ENCODE results near the gene ZXDB.
"Not testable (repeated sequence)": the region's sequence is repeated elsewhere in the genome, so short reads cannot be mapped to it uniquely, and the experiment has no call there.

ZXDB gene

GRCh38 chrX:57592160-57592893, 516 bp downstream of the ZXDB start:
- H3K23ac ChIP-seq (ENCODE audit: low read length); H2AK5ac ChIP-seq (ENCODE audit: low read length); H3K79me2 ChIP-seq (ENCODE audit: control insufficient read depth, insufficient read depth, low read length, poor library complexity); H3K9me3 ChIP-seq (ENCODE audit: insufficient read depth, low read depth, low read length); H2BK12ac ChIP-seq (ENCODE audit: low read length); H3K36me3 ChIP-seq (ENCODE audit: control insufficient read depth in 1 of 2, insufficient read depth in 2 of 2, low read length in 2 of 2); H3K4ac ChIP-seq (ENCODE audit: low read depth, low read length); H3K27me3 ChIP-seq (ENCODE audit: insufficient read depth, low read length); H3K79me1 ChIP-seq (ENCODE audit: low read length); H3K4me1 ChIP-seq (ENCODE audit: control insufficient read depth in 1 of 2, insufficient read depth in 2 of 2, low read length in 2 of 2): not testable (repeated sequence)
- Histone ChIP-seq H3K9ac (ENCODE audit: low read length) (peak overlapping the region; percentile 33), H4K8ac (ENCODE audit: low read depth, low read length) (peak overlapping the region; percentile 91), H3K18ac (ENCODE audit: low read length) (peak overlapping the region; percentile 75), H2BK120ac (ENCODE audit: insufficient read depth, low read length, poor library complexity) (peak overlapping the region; percentile 60), H2AFZ (ENCODE audit: insufficient read depth, low read length, poor library complexity) (peak overlapping the region; percentile 41), H3K4me2 (ENCODE audit: low read length) (peak overlapping the region; percentile 76), H4K12ac (ENCODE audit: low read depth, low read length) (peak overlapping the region; percentile 18), H2BK5ac (ENCODE audit: low read depth, low read length, poor library complexity) (peak overlapping the region; percentile 7), H3K14ac (ENCODE audit: low read length) (peak overlapping the region; percentile 77), H4K91ac (ENCODE audit: low read depth, low read length) (peak overlapping the region; percentile 73), H3K4me3 (ENCODE audit: low read depth, low read length) (peak overlapping the region; percentile 77), H3K27ac (ENCODE audit: low read depth, low read length) (peak overlapping the region; percentile 53)
- DNase-seq, result peak; percentile 8 to 32
- no CpG with 5 or more reads among the region's 84 CpGs for WGBS (ENCODE audit: extremely low coverage, insufficient coverage, insufficient read length)

GRCh38 chrX:57592894-57593215, 1.0 kb downstream of the ZXDB start:
- H4K12ac ChIP-seq (ENCODE audit: low read depth, low read length); H3K4ac ChIP-seq (ENCODE audit: low read depth, low read length); H2BK120ac ChIP-seq (ENCODE audit: insufficient read depth, low read length, poor library complexity); H3K23ac ChIP-seq (ENCODE audit: low read length); H3K4me1 ChIP-seq (ENCODE audit: control insufficient read depth in 1 of 2, insufficient read depth in 2 of 2, low read length in 2 of 2); H3K27me3 ChIP-seq (ENCODE audit: insufficient read depth, low read length); H3K36me3 ChIP-seq (ENCODE audit: control insufficient read depth in 1 of 2, insufficient read depth in 2 of 2, low read length in 2 of 2); H2AFZ ChIP-seq (ENCODE audit: insufficient read depth, low read length, poor library complexity); H3K18ac ChIP-seq (ENCODE audit: low read length); H2BK5ac ChIP-seq (ENCODE audit: low read depth, low read length, poor library complexity); H3K14ac ChIP-seq (ENCODE audit: low read length); H2BK12ac ChIP-seq (ENCODE audit: low read length); H3K79me1 ChIP-seq (ENCODE audit: low read length); H3K9me3 ChIP-seq (ENCODE audit: insufficient read depth, low read depth, low read length); H3K79me2 ChIP-seq (ENCODE audit: control insufficient read depth, insufficient read depth, low read length, poor library complexity); H2AK5ac ChIP-seq (ENCODE audit: low read length); H3K9ac ChIP-seq (ENCODE audit: low read length); H3K27ac ChIP-seq (ENCODE audit: low read depth, low read length); H4K8ac ChIP-seq (ENCODE audit: low read depth, low read length): not testable (repeated sequence)
- DNase-seq, result peak; percentile 13 to 53
- no CpG with 5 or more reads among the region's 15 CpGs for WGBS (ENCODE audit: extremely low coverage, insufficient coverage, insufficient read length)
- peak overlapping the region; percentile 55 for H4K91ac ChIP-seq (ENCODE audit: low read depth, low read length)
- peak overlapping the region; percentile 76 for H3K4me2 ChIP-seq (ENCODE audit: low read length)
- H3K4me3 ChIP-seq (ENCODE audit: low read depth, low read length), result peak overlapping the region; percentile 77

DNA sequence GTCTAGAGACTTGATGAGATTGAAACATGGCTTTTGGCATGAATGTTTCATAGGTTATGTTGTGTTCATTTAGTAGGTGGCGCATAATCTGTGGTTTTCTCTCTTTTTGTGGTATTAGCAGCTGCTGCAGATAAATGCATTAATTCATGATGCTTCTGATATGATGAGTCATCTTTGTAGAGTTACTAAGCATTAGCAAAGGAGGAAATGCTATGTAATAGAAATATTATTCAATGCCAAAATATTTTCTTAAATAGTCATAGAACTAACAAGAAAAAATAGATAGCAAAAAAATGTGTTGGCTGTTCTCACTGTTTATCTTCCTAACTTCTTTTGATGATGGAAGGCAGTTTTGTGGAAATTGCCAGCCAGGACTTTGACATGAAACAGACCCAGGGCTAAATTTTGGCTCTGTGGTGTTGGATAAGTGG, 3.6 kb downstream of the ZXDB start:
- Histone ChIP-seq H2BK12ac (ENCODE audit: low read length) (no peak overlapping the region), H2BK5ac (ENCODE audit: low read depth, low read length, poor library complexity) (no peak overlapping the region), H3K23ac (ENCODE audit: low read length) (no peak overlapping the region), H4K12ac (ENCODE audit: low read depth, low read length) (no peak overlapping the region), H3K4ac (ENCODE audit: low read depth, low read length) (no peak overlapping the region), H3K27ac (ENCODE audit: low read depth, low read length) (no peak overlapping the region), H4K8ac (ENCODE audit: low read depth, low read length) (no peak overlapping the region), H3K4me2 (ENCODE audit: low read length) (no peak overlapping the region), H3K9me3 (ENCODE audit: insufficient read depth, low read depth, low read length) (no peaks in the 10 kb centered on the region), H3K9ac (ENCODE audit: low read length) (no peak overlapping the region), H3K14ac (ENCODE audit: low read length) (no peak overlapping the region), H3K18ac (ENCODE audit: low read length) (no peak overlapping the region), H3K36me3 (ENCODE audit: control insufficient read depth in 1 of 2, insufficient read depth in 2 of 2, low read length in 2 of 2) (no peaks in the 10 kb centered on the region), H2AFZ (ENCODE audit: insufficient read depth, low read length, poor library complexity) (no peak overlapping the region), H3K4me1 (ENCODE audit: control insufficient read depth in 1 of 2, insufficient read depth in 2 of 2, low read length in 2 of 2) (no peaks in the 10 kb centered on the region), H3K79me2 (ENCODE audit: control insufficient read depth, insufficient read depth, low read length, poor library complexity) (no peaks in the 10 kb centered on the region), H4K91ac (ENCODE audit: low read depth, low read length) (no peak overlapping the region), H3K4me3 (ENCODE audit: low read depth, low read length) (no peak overlapping the region), H2AK5ac (ENCODE audit: low read length) (no peak overlapping the region), H3K79me1 (ENCODE audit: low read length) (no peaks in the 10 kb centered on the region), H3K27me3 (ENCODE audit: insufficient read depth, low read length) (no peaks in the 10 kb centered on the region), H2BK120ac (ENCODE audit: insufficient read depth, low read length, poor library complexity) (no peak overlapping the region)
- DNase-seq, result peak; percentile 6 to 54
- WGBS (ENCODE audit: extremely low coverage, insufficient coverage, insufficient read length), result no CpG with 5 or more reads among the region's 1 CpG

DNA sequence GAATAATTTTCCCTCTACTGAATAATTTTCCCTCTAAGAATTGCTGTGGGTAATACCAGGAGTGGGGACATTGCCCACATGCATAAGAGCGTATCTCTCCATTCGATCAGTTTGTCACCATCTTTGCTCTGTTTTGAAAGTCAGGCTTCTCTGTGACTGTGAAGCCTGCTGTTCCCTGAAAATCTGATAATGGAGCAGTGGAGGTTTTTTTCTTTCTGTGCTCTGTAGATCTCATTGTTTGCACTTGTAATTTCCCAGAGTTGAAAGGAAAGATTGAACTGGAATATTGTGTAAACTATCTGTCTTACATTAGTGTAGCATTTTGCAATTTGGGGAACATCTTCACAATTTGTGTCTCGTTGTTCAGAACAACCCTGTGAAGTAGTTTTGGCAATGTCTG, 4.3 kb downstream of the ZXDB start:
- Histone ChIP-seq H3K79me1 (ENCODE audit: low read length) (no peaks in the 10 kb centered on the region), H3K4me2 (ENCODE audit: low read length) (no peak overlapping the region), H2BK5ac (ENCODE audit: low read depth, low read length, poor library complexity) (no peak overlapping the region), H2BK12ac (ENCODE audit: low read length) (no peak overlapping the region), H3K18ac (ENCODE audit: low read length) (no peak overlapping the region), H3K27ac (ENCODE audit: low read depth, low read length) (no peak overlapping the region), H3K27me3 (ENCODE audit: insufficient read depth, low read length) (no peaks in the 10 kb centered on the region), H3K4ac (ENCODE audit: low read depth, low read length) (no peak overlapping the region), H3K23ac (ENCODE audit: low read length) (no peak overlapping the region), H3K79me2 (ENCODE audit: control insufficient read depth, insufficient read depth, low read length, poor library complexity) (no peaks in the 10 kb centered on the region), H3K4me1 (ENCODE audit: control insufficient read depth in 1 of 2, insufficient read depth in 2 of 2, low read length in 2 of 2) (no peaks in the 10 kb centered on the region), H3K14ac (ENCODE audit: low read length) (no peak overlapping the region), H2AK5ac (ENCODE audit: low read length) (no peak overlapping the region), H3K4me3 (ENCODE audit: low read depth, low read length) (no peak overlapping the region), H2AFZ (ENCODE audit: insufficient read depth, low read length, poor library complexity) (no peak overlapping the region), H4K8ac (ENCODE audit: low read depth, low read length) (no peak overlapping the region), H4K12ac (ENCODE audit: low read depth, low read length) (no peak overlapping the region), H3K9ac (ENCODE audit: low read length) (no peak overlapping the region), H3K36me3 (ENCODE audit: control insufficient read depth in 1 of 2, insufficient read depth in 2 of 2, low read length in 2 of 2) (no peaks in the 10 kb centered on the region), H4K91ac (ENCODE audit: low read depth, low read length) (no peak overlapping the region), H2BK120ac (ENCODE audit: insufficient read depth, low read length, poor library complexity) (no peak overlapping the region), H3K9me3 (ENCODE audit: insufficient read depth, low read depth, low read length) (no peaks in the 10 kb centered on the region)
- DNase-seq, result peak in 1 of 2 donors; percentile 59
- WGBS (ENCODE audit: extremely low coverage, insufficient coverage, insufficient read length), result no CpG with 5 or more reads among the region's 3 CpGs

Measured in trophoblast cell (in vitro differentiated cells and primary cell).